ENCODE results near the gene TAF4.

DNA sequence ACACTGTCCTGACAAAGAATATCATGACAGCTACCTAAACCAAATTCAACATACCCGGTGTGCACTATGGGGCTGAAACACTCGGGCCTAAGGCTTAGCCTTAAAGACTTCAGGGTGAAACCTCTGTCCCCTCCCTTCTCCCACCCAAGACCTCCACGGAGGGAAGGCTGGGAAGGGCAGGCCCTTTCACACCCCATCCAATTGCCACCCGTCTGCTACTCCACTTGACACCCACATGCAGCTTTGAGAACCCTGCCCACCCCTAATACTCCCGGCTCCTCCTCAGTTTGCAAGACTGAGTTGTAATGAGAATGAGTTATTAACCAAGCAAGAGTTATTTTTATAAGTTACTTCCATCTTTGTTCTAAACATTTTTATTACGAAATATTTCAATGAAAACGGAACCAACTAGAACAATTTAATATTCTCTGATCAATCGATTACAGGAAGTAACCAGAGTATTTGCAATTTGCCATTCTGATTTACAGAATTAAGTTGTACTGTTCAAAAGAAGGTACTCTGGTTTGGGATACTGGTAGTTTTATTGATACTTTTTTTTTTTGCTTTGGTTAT is 3.7 kb downstream of the TAF4 start:
- TF ChIP-seq, protein P1, sequence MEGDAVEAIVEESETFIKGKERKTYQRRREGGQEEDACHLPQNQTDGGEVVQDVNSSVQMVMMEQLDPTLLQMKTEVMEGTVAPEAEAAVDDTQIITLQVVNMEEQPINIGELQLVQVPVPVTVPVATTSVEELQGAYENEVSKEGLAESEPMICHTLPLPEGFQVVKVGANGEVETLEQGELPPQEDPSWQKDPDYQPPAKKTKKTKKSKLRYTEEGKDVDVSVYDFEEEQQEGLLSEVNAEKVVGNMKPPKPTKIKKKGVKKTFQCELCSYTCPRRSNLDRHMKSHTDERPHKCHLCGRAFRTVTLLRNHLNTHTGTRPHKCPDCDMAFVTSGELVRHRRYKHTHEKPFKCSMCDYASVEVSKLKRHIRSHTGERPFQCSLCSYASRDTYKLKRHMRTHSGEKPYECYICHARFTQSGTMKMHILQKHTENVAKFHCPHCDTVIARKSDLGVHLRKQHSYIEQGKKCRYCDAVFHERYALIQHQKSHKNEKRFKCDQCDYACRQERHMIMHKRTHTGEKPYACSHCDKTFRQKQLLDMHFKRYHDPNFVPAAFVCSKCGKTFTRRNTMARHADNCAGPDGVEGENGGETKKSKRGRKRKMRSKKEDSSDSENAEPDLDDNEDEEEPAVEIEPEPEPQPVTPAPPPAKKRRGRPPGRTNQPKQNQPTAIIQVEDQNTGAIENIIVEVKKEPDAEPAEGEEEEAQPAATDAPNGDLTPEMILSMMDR (conservative IDR thresholded peaks at IDR 0.05 in 1 of 2, IDR thresholded peaks at IDR 0.05 in 1 of 2; ENCODE audit: low read depth in 1 of 2, low read length in 2 of 2), result no peak
- TF ChIP-seq EZH2 (IDR thresholded peaks at IDR 0.05; ENCODE audit: low read length, missing control alignments), result no peak

Data from fibroblast of lung (primary cell).